Activated CD4-positive, alpha-beta T cell treated with anti-CD3 and anti-CD28 coated beads for 36 hours (primary cell): ENCODE results near the gene PAM. TPM values are rescaled to one million over a fixed set of nuclear protein-coding genes. Genes with fewer than 3 reads are reported as not detected.
"Not testable (repeated sequence)": the region's sequence is repeated elsewhere in the genome, so short reads cannot be mapped to it uniquely, and the experiment has no call there.

Experiments used
- ATAC-seq: fragments of 200-7000 bp; cut with Tn5 transposase; one replicate; pipeline ENCODE4 v1.10.0; 2021; ENCODE audit warnings: mild to moderate bottlenecking, moderate library complexity
- CTCF ChIA-PET: fragments of 350-600 bp; sonication (Branson Sonifier 250); formaldehyde crosslinking; loops from one replicate; lab custom pipeline; 2021; ENCODE audit warnings: antibody characterized with exemption; lab: Charles Lee
- POLR2A ChIA-PET: fragments of 350-600 bp; sonication (Branson Sonifier 250); formaldehyde crosslinking; loops from one replicate; lab custom pipeline; 2021; ENCODE audit warnings: antibody characterized with exemption, inconsistent platforms; lab: Charles Lee
- DNase-seq: peaks from one replicate; pipeline ENCODE4 v3.0.0-alpha.2; 2020
- H3K27ac Mint-ChIP-seq: one replicate; pipeline ENCODE4 v1.8.0; 2021; ENCODE audit warnings: mixed read lengths
- H3K27me3 Mint-ChIP-seq: one replicate; pipeline ENCODE4 v1.8.0; 2021; ENCODE audit warnings: mixed read lengths
- H3K36me3 Mint-ChIP-seq: one replicate; pipeline ENCODE4 v1.8.0; 2021; ENCODE audit warnings: low read depth, mixed read lengths
- H3K4me1 Mint-ChIP-seq: one replicate; pipeline ENCODE4 v1.8.0; 2021; ENCODE audit warnings: mixed read lengths
- H3K4me3 Mint-ChIP-seq: one replicate; pipeline ENCODE4 v1.8.0; 2021; ENCODE audit warnings: mild to moderate bottlenecking, moderate library complexity, mixed read lengths
- H3K9me3 Mint-ChIP-seq: one replicate; pipeline ENCODE4 v1.8.0; 2021; ENCODE audit warnings: low read depth, mixed read lengths
- intact Hi-C, 2 experiments: fragments of 100-400 bp; cut with DNase I in 1 of 2; cut with micrococcal nuclease in 1 of 2; formaldehyde crosslinking; loops; one replicate each; pipeline versions ENCODE4 v1.14.2 to v1.15.1; 2022 to 2024; cut with DNase I, micrococcal nuclease
- total RNA-seq, 2 experiments: library from RNA; stranded (reverse); gene quantifications; one replicate each; pipeline ENCODE4 v1.2.3, GENCODE V29; 2021

The PAM gene
- total RNA-seq, 2 experiments from 2014 or later: 54.0 to 68.3 TPM

- CTCF ChIA-PET: no interaction called here
- H3K4me3 Mint-ChIP-seq: no peak overlapping the region
- intact Hi-C loops: no loop called here
Measured at GRCh38 chr5:103057208-103058130, 302.4 kb downstream of the PAM start.

DNA sequence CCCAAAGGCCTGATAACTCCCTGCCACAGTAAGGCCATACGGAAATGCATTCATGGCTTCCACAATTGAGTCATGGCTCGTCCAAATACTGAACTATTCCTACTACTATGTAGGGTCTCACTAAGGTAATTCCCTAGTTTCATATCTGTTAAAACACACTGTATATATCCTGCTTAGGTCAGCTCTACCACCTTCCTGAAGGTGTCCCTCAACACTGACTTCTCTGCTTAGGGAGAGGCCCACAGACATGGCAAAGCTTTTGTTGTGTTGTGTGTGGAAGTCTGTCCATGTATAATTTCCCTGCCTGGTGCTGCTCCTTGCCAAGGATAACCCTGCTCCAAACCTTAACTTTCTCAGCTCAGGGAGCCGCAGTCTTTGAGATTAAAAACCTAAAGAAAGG, 304.4 kb downstream of the PAM start:
- DNase-seq (no peak), ATAC-seq (no peak)
- Mint-ChIP-seq H3K27ac (no peak overlapping the region), H3K9me3 (peaks cover 4% of the 10 kb centered on the region), H3K36me3 (no peaks in the 10 kb centered on the region), H3K4me3 (no peak overlapping the region), H3K27me3 (no peaks in the 10 kb centered on the region), H3K4me1 (peaks cover 4% of the 10 kb centered on the region)
- POLR2A ChIA-PET: no interaction called here
- intact Hi-C loops: no loop called here
- CTCF ChIA-PET: no interaction called here

More at GRCh38 chr5:103057208-103058130, 302.4 kb downstream of the PAM start:
- Mint-ChIP-seq H3K27me3 (no peaks in the 10 kb centered on the region), H3K36me3 (no peaks in the 10 kb centered on the region), H3K4me1 (peaks cover 4% of the 10 kb centered on the region), H3K9me3 (peaks cover 4% of the 10 kb centered on the region), H3K27ac (no peak overlapping the region)
- DNase-seq (no peak), ATAC-seq (peak; percentile 57)
- POLR2A ChIA-PET: no interaction called here

GRCh38 chr5:103060424-103060954, 305.4 kb downstream of the PAM start:
- DNase-seq: no peak
- H3K4me3 Mint-ChIP-seq: no peak overlapping the region
- POLR2A ChIA-PET: no interaction called here
- no peak overlapping the region for H3K27ac Mint-ChIP-seq
- ATAC-seq: no peak
- no peaks in the 10 kb centered on the region for H3K36me3 Mint-ChIP-seq
- H3K27me3 Mint-ChIP-seq: no peaks in the 10 kb centered on the region
- H3K9me3 Mint-ChIP-seq: peaks cover 3% of the 10 kb centered on the region
- H3K4me1 Mint-ChIP-seq: peaks cover 4% of the 10 kb centered on the region
- intact Hi-C loops: no loop called here
- CTCF ChIA-PET: no interaction called here

DNA sequence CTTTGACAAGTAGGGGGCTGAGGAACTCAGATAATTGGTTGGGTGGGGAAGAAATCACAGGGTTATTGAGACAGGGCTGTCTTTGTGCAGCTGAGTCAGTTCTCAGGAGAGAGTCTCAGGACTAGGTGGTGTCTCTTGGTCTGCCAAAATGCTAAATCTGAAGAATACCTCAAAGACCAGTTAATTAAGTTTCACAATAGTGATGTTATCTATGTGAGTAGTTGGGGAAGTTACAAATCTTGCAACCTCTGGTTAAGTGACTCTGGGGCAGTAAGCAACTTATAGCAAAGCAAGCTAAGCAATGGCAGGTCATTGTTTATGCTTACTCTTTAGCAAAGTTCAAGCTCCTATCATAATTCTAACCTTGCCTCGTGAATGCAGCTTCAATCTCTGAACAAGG, 311.2 kb downstream of the PAM start:
- POLR2A ChIA-PET: no interaction called here
- H3K27me3 Mint-ChIP-seq: no peaks in the 10 kb centered on the region
- DNase-seq (no peak), ATAC-seq (no peak)
- intact Hi-C loops: no loop called here
- H3K36me3 Mint-ChIP-seq: no peaks in the 10 kb centered on the region
- H3K9me3 Mint-ChIP-seq: no peaks in the 10 kb centered on the region
- H3K4me3 Mint-ChIP-seq: no peak overlapping the region
- H3K4me1 Mint-ChIP-seq: no peaks in the 10 kb centered on the region
- H3K27ac Mint-ChIP-seq: no peak overlapping the region
- CTCF ChIA-PET: no interaction called here

DNA sequence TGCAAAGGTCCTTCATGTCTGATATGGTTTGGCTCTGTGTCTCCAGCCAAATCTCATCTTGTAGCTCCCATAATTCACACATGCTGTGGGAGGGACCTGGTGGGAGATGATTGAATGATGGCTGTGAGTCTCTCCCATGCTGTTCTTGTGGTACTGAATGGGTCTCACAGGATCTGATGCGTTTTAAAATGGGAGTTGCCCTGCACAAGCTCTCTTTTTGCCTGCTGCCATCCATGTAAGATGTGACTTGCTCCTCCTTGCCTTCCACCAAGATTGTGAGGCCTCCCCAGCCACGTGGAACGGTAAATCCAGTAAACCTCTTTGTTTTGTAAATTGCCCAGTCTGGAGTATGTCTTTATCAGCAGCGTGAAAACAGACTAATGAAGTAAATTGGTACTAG, 318.4 kb downstream of the PAM start:
- H3K36me3 Mint-ChIP-seq, ATAC-seq, CTCF ChIA-PET, POLR2A ChIA-PET, H3K4me3 Mint-ChIP-seq, H3K4me1 Mint-ChIP-seq, intact Hi-C loops, DNase-seq, H3K27ac Mint-ChIP-seq, H3K27me3 Mint-ChIP-seq: not testable (repeated sequence)
- H3K9me3 Mint-ChIP-seq: peaks cover 40% of the 10 kb centered on the region

GRCh38 chr5:103075442-103075841, 320.3 kb downstream of the PAM start:
- intact Hi-C loops: no loop called here
- H3K27ac Mint-ChIP-seq: no peak overlapping the region
- peaks cover 46% of the 10 kb centered on the region for H3K9me3 Mint-ChIP-seq
- H3K4me3 Mint-ChIP-seq: no peak overlapping the region
- POLR2A ChIA-PET: no interaction called here
- H3K27me3 Mint-ChIP-seq: no peaks in the 10 kb centered on the region
- ATAC-seq: no peak
- H3K4me1 Mint-ChIP-seq: no peaks in the 10 kb centered on the region
- H3K36me3 Mint-ChIP-seq: peaks cover 3% of the 10 kb centered on the region
- no peak for DNase-seq
- CTCF ChIA-PET: interaction anchor here (1.2 kb wide), 1 partner anchor 92 kb away, joined by 3 read pairs; no protein-coding TSS in a partner anchor
